HepG2 (cell line): ENCODE measurements around the gene C1QTNF1. TPM values are rescaled to one million over a fixed set of nuclear protein-coding genes. Genes with fewer than 3 reads are reported as not detected.

Experiments
- ARHGAP35 ChIP-seq: sonication (generic); formaldehyde crosslinking; IDR thresholded peaks from 2 replicates; pipeline ENCODE4 v1.9.0; 2022; ENCODE audit warnings: mild to moderate bottlenecking, inconsistent platforms, moderate library complexity, missing genetic modification reagents, borderline replicate concordance
- BORCS8-MEF2B ChIP-seq: sonication (generic); formaldehyde crosslinking; IDR thresholded peaks from 2 replicates; pipeline ENCODE4 v1.8.0; 2022; ENCODE audit warnings: mild to moderate bottlenecking, missing genetic modification reagents
- CENPX ChIP-seq: sonication (generic); formaldehyde crosslinking; IDR thresholded peaks from 2 replicates; pipeline ENCODE4 v1.9.0; 2021; ENCODE audit warnings: mild to moderate bottlenecking, missing genetic modification reagents, moderate library complexity
- ESRRA ChIP-seq: sonication (generic); formaldehyde crosslinking; IDR thresholded peaks from 2 replicates; pipeline ENCODE4 v1.5.1; 2020; ENCODE audit warnings: mild to moderate bottlenecking, low read depth, missing genetic modification reagents
- FOSL2 ChIP-seq: sonication (generic); formaldehyde crosslinking; IDR thresholded peaks from 2 replicates; pipeline ENCODE4 v1.4.0; 2020; ENCODE audit warnings: missing genetic modification reagents
- GTF2F1 ChIP-seq: fragments of 150-350 bp; IDR thresholded peaks from 2 replicates; pipeline ENCODE4 v1.6.1; 2014; ENCODE audit warnings: low read length
- GTF3A ChIP-seq: sonication (generic); formaldehyde crosslinking; conservative IDR thresholded peaks from 2 replicates; pipeline ENCODE4 v1.4.0; 2020; ENCODE audit warnings: mild to moderate bottlenecking, missing genetic modification reagents
- IKZF1 ChIP-seq: fragments of 450-650 bp; IDR thresholded peaks from 2 replicates; pipeline ENCODE4 v1.7.1; 2016
- KDM5A ChIP-seq: fragments of 200-600 bp; sonication (generic); IDR thresholded peaks from 2 replicates; pipeline ENCODE4 v1.7.0; 2018; ENCODE audit warnings: antibody characterized with exemption, mild to moderate bottlenecking, low read length, borderline replicate concordance
- NR2C2 ChIP-seq: sonication (generic); formaldehyde crosslinking; IDR thresholded peaks from 2 replicates; pipeline ENCODE4 v1.4.0; 2020; ENCODE audit warnings: missing genetic modification reagents, mild to moderate bottlenecking, moderate library complexity, borderline replicate concordance
- PAX8 ChIP-seq: sonication (generic); formaldehyde crosslinking; IDR thresholded peaks from 2 replicates; pipeline ENCODE4 v1.8.0; 2022; ENCODE audit warnings: mild to moderate bottlenecking, missing genetic modification reagents, borderline replicate concordance
- SETDB1 ChIP-seq: sonication (generic); formaldehyde crosslinking; IDR thresholded peaks from 2 replicates; pipeline ENCODE4 v1.5.1; 2020; ENCODE audit warnings: missing genetic modification reagents, mild to moderate bottlenecking, borderline replicate concordance
- SIX4 ChIP-seq: sonication (generic); formaldehyde crosslinking; IDR thresholded peaks from 2 replicates; pipeline ENCODE4 v1.4.0; 2020; ENCODE audit warnings: missing genetic modification reagents
- YEATS2 ChIP-seq: sonication (generic); formaldehyde crosslinking; IDR thresholded peaks from 2 replicates; pipeline ENCODE4 v1.4.0; 2020; ENCODE audit warnings: missing genetic modification reagents, borderline replicate concordance
- ZBTB3 ChIP-seq: sonication (generic); formaldehyde crosslinking; IDR thresholded peaks from 2 replicates; pipeline ENCODE4 v1.4.0; 2020; ENCODE audit warnings: low read depth, mild to moderate bottlenecking, moderate library complexity, missing genetic modification reagents, borderline replicate concordance
- ZEB1 ChIP-seq: IDR thresholded peaks from 2 replicates; pipeline ENCODE4 v1.6.1; 2012; ENCODE audit warnings: mild to moderate bottlenecking, low read depth, inconsistent platforms; ENCODE audit not compliant: insufficient replicate concordance
- ZNF224 ChIP-seq: sonication (generic); formaldehyde crosslinking; IDR thresholded peaks from 2 replicates; pipeline ENCODE4 v1.5.0; 2020; ENCODE audit warnings: mild to moderate bottlenecking, missing genetic modification reagents
- ZNF256 ChIP-seq: sonication (generic); formaldehyde crosslinking; conservative IDR thresholded peaks from 2 replicates; pipeline ENCODE4 v1.4.0; 2020; ENCODE audit warnings: missing genetic modification reagents
- ZNF367 ChIP-seq: sonication (generic); formaldehyde crosslinking; IDR thresholded peaks from 2 replicates; pipeline ENCODE4 v1.4.0; 2020; ENCODE audit warnings: missing genetic modification reagents, borderline replicate concordance
- ZNF841 ChIP-seq: sonication (generic); formaldehyde crosslinking; IDR thresholded peaks from 2 replicates; pipeline ENCODE4 v1.8.1; 2023; ENCODE audit warnings: missing genetic modification reagents, borderline replicate concordance
- polyA plus RNA-seq, 8 experiments: library from polyadenylated mRNA; depleted of rRNA in 3 of 8; stranded (reverse) in 7 of 8; unstranded in 1 of 8; fragments of >200 nt; fragmentation: Illumina TruSeq in 4 of 8; extraction: Trizol in 4 of 8; gene quantifications; 2 replicates each; pipeline versions ENCODE4 v1.2.1 to v1.2.3, GENCODE V29; 2011 to 2016; ENCODE audit warnings: low read depth in 4 of 8, missing spikeins in 1 of 8, mixed read lengths in 1 of 8; ENCODE audit not compliant: insufficient read depth in 1 of 8
- total RNA-seq, 5 experiments: library from RNA; depleted of rRNA; stranded (reverse); fragments of >200 nt; fragmentation: Illumina TruSeq; extraction: Trizol; gene quantifications; 2 replicates each; pipeline ENCODE4 v1.2.3, GENCODE V29; 2016; ENCODE audit warnings: low read depth in 1 of 5
- TF ChIP-seq, protein P1 (sequence below): sonication (generic); formaldehyde crosslinking; IDR thresholded peaks from 2 replicates; pipeline ENCODE4 v1.4.0; 2020; ENCODE audit warnings: missing genetic modification reagents, borderline replicate concordance
- TF ChIP-seq, protein P2 (sequence below): sonication (generic); formaldehyde crosslinking; IDR thresholded peaks from 2 replicates; pipeline ENCODE4 v1.4.0; 2020; ENCODE audit warnings: missing genetic modification reagents
- TF ChIP-seq, protein P3 (sequence below): fragments of 450-650 bp; IDR thresholded peaks from 2 replicates; pipeline ENCODE4 v1.6.1; 2016
- TF ChIP-seq, protein P4 (sequence below): sonication (generic); formaldehyde crosslinking; IDR thresholded peaks from 2 replicates; pipeline ENCODE4 v1.4.0; 2020; ENCODE audit warnings: mild to moderate bottlenecking, missing genetic modification reagents

The C1QTNF1 gene
- total and polyA plus RNA-seq, 2 of the 13 experiments (the other 11 are each of a cell fraction or from before 2014, with no cell fraction given), result 0.18 to 0.86 TPM

DNA sequence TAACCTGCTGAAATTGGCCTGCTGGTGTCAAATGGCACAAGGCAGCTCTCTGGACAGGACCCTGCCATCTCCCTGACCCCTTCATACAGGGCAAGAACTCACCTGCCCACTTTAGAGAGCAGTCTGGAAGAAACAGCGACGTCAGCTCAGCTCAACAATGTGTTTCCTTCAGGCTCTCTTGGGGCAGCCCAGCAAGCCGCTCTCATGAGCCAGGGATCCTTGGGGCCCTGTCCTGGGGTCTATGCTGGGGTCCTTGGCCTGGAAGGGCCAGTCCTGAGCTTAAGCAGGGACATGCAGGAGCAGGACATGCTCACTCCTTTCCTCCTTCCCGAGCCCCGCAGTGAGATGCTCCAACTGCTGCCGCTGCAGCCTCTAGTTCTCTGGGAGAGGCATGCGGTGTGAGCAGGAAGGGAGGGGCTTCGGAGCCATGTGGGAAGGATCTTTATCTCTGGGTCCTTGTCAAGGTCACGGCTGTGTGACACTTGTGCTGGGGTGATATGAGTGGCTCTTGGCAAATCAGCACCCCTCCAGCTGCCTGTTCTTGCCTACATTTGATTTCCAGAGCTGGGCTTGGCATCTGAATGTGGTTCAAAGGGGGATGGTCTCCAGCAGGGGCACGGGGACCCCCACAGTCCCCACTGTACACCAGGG is 3.4 kb downstream of the C1QTNF1 start (continued):
- TF ChIP-seq, protein P1, sequence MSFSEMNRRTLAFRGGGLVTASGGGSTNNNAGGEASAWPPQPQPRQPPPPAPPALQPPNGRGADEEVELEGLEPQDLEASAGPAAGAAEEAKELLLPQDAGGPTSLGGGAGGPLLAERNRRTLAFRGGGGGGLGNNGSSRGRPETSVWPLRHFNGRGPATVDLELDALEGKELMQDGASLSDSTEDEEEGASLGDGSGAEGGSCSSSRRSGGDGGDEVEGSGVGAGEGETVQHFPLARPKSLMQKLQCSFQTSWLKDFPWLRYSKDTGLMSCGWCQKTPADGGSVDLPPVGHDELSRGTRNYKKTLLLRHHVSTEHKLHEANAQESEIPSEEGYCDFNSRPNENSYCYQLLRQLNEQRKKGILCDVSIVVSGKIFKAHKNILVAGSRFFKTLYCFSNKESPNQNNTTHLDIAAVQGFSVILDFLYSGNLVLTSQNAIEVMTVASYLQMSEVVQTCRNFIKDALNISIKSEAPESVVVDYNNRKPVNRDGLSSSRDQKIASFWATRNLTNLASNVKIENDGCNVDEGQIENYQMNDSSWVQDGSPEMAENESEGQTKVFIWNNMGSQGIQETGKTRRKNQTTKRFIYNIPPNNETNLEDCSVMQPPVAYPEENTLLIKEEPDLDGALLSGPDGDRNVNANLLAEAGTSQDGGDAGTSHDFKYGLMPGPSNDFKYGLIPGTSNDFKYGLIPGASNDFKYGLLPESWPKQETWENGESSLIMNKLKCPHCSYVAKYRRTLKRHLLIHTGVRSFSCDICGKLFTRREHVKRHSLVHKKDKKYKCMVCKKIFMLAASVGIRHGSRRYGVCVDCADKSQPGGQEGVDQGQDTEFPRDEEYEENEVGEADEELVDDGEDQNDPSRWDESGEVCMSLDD (CRISPR knock-in tag), result peak; percentile 27; the same call in 1 of the 2 replicates
- TF ChIP-seq SIX4, result no peak
- peak; percentile 87 for TF ChIP-seq ESRRA
- no peak for TF ChIP-seq IKZF1
- TF ChIP-seq ZBTB3 (CRISPR knock-in tag), result no peak
- TF ChIP-seq, protein P2, sequence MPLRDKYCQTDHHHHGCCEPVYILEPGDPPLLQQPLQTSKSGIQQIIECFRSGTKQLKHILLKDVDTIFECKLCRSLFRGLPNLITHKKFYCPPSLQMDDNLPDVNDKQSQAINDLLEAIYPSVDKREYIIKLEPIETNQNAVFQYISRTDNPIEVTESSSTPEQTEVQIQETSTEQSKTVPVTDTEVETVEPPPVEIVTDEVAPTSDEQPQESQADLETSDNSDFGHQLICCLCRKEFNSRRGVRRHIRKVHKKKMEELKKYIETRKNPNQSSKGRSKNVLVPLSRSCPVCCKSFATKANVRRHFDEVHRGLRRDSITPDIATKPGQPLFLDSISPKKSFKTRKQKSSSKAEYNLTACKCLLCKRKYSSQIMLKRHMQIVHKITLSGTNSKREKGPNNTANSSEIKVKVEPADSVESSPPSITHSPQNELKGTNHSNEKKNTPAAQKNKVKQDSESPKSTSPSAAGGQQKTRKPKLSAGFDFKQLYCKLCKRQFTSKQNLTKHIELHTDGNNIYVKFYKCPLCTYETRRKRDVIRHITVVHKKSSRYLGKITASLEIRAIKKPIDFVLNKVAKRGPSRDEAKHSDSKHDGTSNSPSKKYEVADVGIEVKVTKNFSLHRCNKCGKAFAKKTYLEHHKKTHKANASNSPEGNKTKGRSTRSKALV (CRISPR knock-in tag), result no peak
- TF ChIP-seq KDM5A, result 0 out of 2 replicates have a peak, but pooled peaks have one; percentile 18
- TF ChIP-seq GTF2F1, result no peak
- TF ChIP-seq CENPX, result no peak
- no peak for TF ChIP-seq ZNF841
- TF ChIP-seq, protein P3, sequence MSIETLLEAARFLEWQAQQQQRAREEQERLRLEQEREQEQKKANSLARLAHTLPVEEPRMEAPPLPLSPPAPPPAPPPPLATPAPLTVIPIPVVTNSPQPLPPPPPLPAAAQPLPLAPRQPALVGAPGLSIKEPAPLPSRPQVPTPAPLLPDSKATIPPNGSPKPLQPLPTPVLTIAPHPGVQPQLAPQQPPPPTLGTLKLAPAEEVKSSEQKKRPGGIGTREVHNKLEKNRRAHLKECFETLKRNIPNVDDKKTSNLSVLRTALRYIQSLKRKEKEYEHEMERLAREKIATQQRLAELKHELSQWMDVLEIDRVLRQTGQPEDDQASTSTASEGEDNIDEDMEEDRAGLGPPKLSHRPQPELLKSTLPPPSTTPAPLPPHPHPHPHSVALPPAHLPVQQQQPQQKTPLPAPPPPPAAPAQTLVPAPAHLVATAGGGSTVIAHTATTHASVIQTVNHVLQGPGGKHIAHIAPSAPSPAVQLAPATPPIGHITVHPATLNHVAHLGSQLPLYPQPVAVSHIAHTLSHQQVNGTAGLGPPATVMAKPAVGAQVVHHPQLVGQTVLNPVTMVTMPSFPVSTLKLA, result no peak; the same call in 1 of the 2 replicates
- no peak for TF ChIP-seq YEATS2
- no peak; the same call in 1 of the 2 replicates for TF ChIP-seq ZNF224 (CRISPR knock-in tag)
- TF ChIP-seq NR2C2 (CRISPR knock-in tag), result no peak
- TF ChIP-seq ARHGAP35 (CRISPR knock-in tag), result no peak
- TF ChIP-seq ZNF256, result no peak
- TF ChIP-seq PAX8 (CRISPR knock-in tag), result no peak
- TF ChIP-seq BORCS8-MEF2B (CRISPR knock-in tag), result peak; percentile 54; the same call in 1 of the 2 replicates
- no peak for TF ChIP-seq ZEB1
- TF ChIP-seq ZNF367, result no peak
- peak; percentile 82 for TF ChIP-seq FOSL2 (CRISPR knock-in tag)
- no peak for TF ChIP-seq GTF3A (CRISPR knock-in tag)
- TF ChIP-seq SETDB1 (CRISPR knock-in tag), result no peak
- TF ChIP-seq, protein P4, sequence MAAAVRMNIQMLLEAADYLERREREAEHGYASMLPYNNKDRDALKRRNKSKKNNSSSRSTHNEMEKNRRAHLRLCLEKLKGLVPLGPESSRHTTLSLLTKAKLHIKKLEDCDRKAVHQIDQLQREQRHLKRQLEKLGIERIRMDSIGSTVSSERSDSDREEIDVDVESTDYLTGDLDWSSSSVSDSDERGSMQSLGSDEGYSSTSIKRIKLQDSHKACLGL, result peak; percentile 74; the same call in 1 of the 2 replicates
